Measurements from ENCODE around the gene HLA-DMA. TPM values are rescaled to one million over a fixed set of nuclear protein-coding genes. Genes with fewer than 3 reads are reported as not detected.

The HLA-DMA gene
- total and polyA plus RNA-seq, 9 of the 15 experiments (the other 6 are each of a cell fraction or from before 2014, with no cell fraction given), result 0.13 to 0.83 (median 0.51) TPM

- TF ChIP-seq ZFX (CRISPR knock-in tag; IDR thresholded peaks at IDR 0.05), result no peak; the same call in none of the 2 replicates
- no peak for TF ChIP-seq KAT2B (IDR thresholded peaks at IDR 0.05; ENCODE audit: low read depth, low read length)
- no peak for TF ChIP-seq JUND (IDR thresholded peaks at IDR 0.05; ENCODE audit: borderline replicate concordance, low read depth, low read length)
- TF ChIP-seq JUND (tag; IDR thresholded peaks at IDR 0.05; ENCODE audit: borderline replicate concordance, low read depth, low read length), result no peak
- TF ChIP-seq BRD9 (IDR thresholded peaks at IDR 0.05; ENCODE audit: low read depth, partially characterized antibody), result peak; percentile 97
- TF ChIP-seq ZNF668 (CRISPR knock-in tag; IDR thresholded peaks at IDR 0.05), result no peak
- TF ChIP-seq HIVEP1 (CRISPR knock-in tag; IDR thresholded peaks at IDR 0.05), result no peak
- peak; percentile 29 for TF ChIP-seq ZNF609 (CRISPR knock-in tag; IDR thresholded peaks at IDR 0.05; ENCODE audit: borderline replicate concordance)
- TF ChIP-seq MGA (IDR thresholded peaks at IDR 0.05), result no peak
Measured at GRCh38 chr6:32972353-32973143, 19.7 kb upstream of the HLA-DMA start (continued).

All from K562 (cell line).